NCI-H146 (cell line): ENCODE measurements around the gene HTR2B.
"Not testable (repeated sequence)": the region's sequence is repeated elsewhere in the genome, so short reads cannot be mapped to it uniquely, and the experiment has no call there.

ENCODE experiments used
- DNase-seq: peaks from one replicate; lab custom pipeline; 2025; lab: John Stamatoyannopoulos, UW

The HTR2B gene

GRCh38 chr2:231093933-231094332, 30.9 kb downstream of the HTR2B start:
- DNase-seq = no peak

- no peak for DNase-seq
Observed at GRCh38 chr2:231088754-231089153, 36.1 kb downstream of the HTR2B start.

GRCh38 chr2:231084565-231084964, 40.3 kb downstream of the HTR2B start:
- no peak for DNase-seq

GRCh38 chr2:231069379-231070054, 55.3 kb downstream of the HTR2B start:
- DNase-seq = no peak

- DNase-seq = no peak
Observed at GRCh38 chr2:231068525-231069222, 56.2 kb downstream of the HTR2B start.

- not testable (repeated sequence) for DNase-seq
Observed at GRCh38 chr2:231067531-231067930, 57.3 kb downstream of the HTR2B start.

GRCh38 chr2:231065966-231066365, 58.9 kb downstream of the HTR2B start:
- no peak for DNase-seq

GRCh38 chr2:231063347-231063746, 61.5 kb downstream of the HTR2B start:
- DNase-seq = no peak

- no peak for DNase-seq
Observed at GRCh38 chr2:231062776-231063175, 62.1 kb downstream of the HTR2B start.

- no peak for DNase-seq
Observed at GRCh38 chr2:231059756-231060155, 65.1 kb downstream of the HTR2B start.

- no peak for DNase-seq
Observed at GRCh38 chr2:231058761-231059550, 65.9 kb downstream of the HTR2B start.
